ENCODE data around the gene ENG. TPM values are rescaled to one million over a fixed set of nuclear protein-coding genes. Genes with fewer than 3 reads are reported as not detected.
"Not testable (repeated sequence)": the region's sequence is repeated elsewhere in the genome, so short reads cannot be mapped to it uniquely, and the experiment has no call there.

Gene ENG
- total RNA-seq, 1 experiment from 2014 or later: 0.76 TPM

- ATAC-seq: no peak
- Histone ChIP-seq H3K4me2 (ENCODE audit: low read length) (no peak overlapping the region), H3K36me3 (ENCODE audit: control insufficient read depth in 1 of 2, insufficient read depth in 2 of 2, low read length in 2 of 2) (no peaks in the 10 kb centered on the region), H3K9me3 (ENCODE audit: control insufficient read depth in 1 of 2, insufficient read depth in 1 of 2, low read depth in 1 of 2, low read length in 2 of 2) (no peaks in the 10 kb centered on the region), H3K27ac (ENCODE audit: low read depth, low read length) (no peak overlapping the region), H3K27me3 (ENCODE audit: insufficient read depth, low read length) (no peaks in the 10 kb centered on the region), H3K9ac (ENCODE audit: low read length) (no peak overlapping the region), H2AFZ (ENCODE audit: low read depth, low read length, poor library complexity, severe bottlenecking) (no peak overlapping the region), H4K20me1 (ENCODE audit: insufficient read depth) (no peaks in the 10 kb centered on the region), H3K9me2 (ENCODE audit: insufficient read depth) (no peaks in the 10 kb centered on the region), H3K4me1 (ENCODE audit: control insufficient read depth in 1 of 2, insufficient read depth in 2 of 2, low read length in 2 of 2) (peaks cover 7 to 35% of the 10 kb centered on the region in 2 experiments; a peak in 3 of 4 replicates), H3K4me3 (replicated peaks in 1 of 2; ENCODE audit: low read depth in 1 of 2, low read length in 2 of 2) (no peak overlapping the region), H3K79me2 (ENCODE audit: insufficient read depth, low read length) (no peaks in the 10 kb centered on the region)
- ChIA-PET CTCF (no interaction called here), POLR2A (no interaction called here), RAD21 (ENCODE audit: low non-redundant PET in 1 of 2, low total read pairs in 2 of 2, uncharacterized antibody in 2 of 2, unreplicated experiment in 2 of 2) (no interaction called here)
- BruUV-seq (replicated peaks): no TSS peak
- intact Hi-C loops (cut with micrococcal nuclease): no loop called here
- TF ChIP-seq SP1 (IDR thresholded peaks at IDR 0.05; ENCODE audit: low read depth): no peak
- no peak for TF ChIP-seq YY1 (IDR thresholded peaks at IDR 0.05; ENCODE audit: extremely low read depth, insufficient replicate concordance, low read depth, low read length)
- TF ChIP-seq CEBPB (IDR thresholded peaks at IDR 0.05; ENCODE audit: low read depth): no peak
- TF ChIP-seq ZNF274 (IDR thresholded peaks at IDR 0.05; ENCODE audit: low read depth, low read length): no peak
- TF ChIP-seq CBX3 (IDR thresholded peaks at IDR 0.05; ENCODE audit: low read depth): no peak
- no peak for TF ChIP-seq EZH2 (IDR thresholded peaks at IDR 0.05)
- no peak for TF ChIP-seq EZH2phosphoT487 (IDR thresholded peaks at IDR 0.05; ENCODE audit: borderline replicate concordance)
- no peak for TF ChIP-seq POLR2A (IDR thresholded peaks at IDR 0.05; ENCODE audit: borderline replicate concordance, extremely low read depth, insufficient read depth, insufficient read length)
- TF ChIP-seq ATF3 (IDR thresholded peaks at IDR 0.05): no peak
- no peak for DNase-seq (ENCODE audit: low read depth, low spot score)
These were observed 17.1 kb upstream of the ENG start for GRCh38 chr9:127871531-127871930.

GRCh38 chr9:127870887-127871286 lies 16.4 kb upstream of the ENG start:
- RAD21 ChIA-PET (ENCODE audit: low non-redundant PET in 1 of 2, low total read pairs in 2 of 2, uncharacterized antibody in 2 of 2, unreplicated experiment in 2 of 2): no interaction called here
- H3K9me3 ChIP-seq (ENCODE audit: control insufficient read depth in 1 of 2, insufficient read depth in 1 of 2, low read depth in 1 of 2, low read length in 2 of 2): no peaks in the 10 kb centered on the region

GRCh38 chr9:127870153-127870491 lies 15.7 kb upstream of the ENG start:
- H3K27ac ChIP-seq (ENCODE audit: low read depth, low read length); H3K27me3 ChIP-seq (ENCODE audit: insufficient read depth, low read length); H3K9me3 ChIP-seq (ENCODE audit: control insufficient read depth in 1 of 2, insufficient read depth in 1 of 2, low read depth in 1 of 2, low read length in 2 of 2); H3K79me2 ChIP-seq (ENCODE audit: insufficient read depth, low read length); H3K4me3 ChIP-seq (replicated peaks in 1 of 2; ENCODE audit: low read depth in 1 of 2, low read length in 2 of 2); H2AFZ ChIP-seq (ENCODE audit: low read depth, low read length, poor library complexity, severe bottlenecking); H3K4me2 ChIP-seq (ENCODE audit: low read length); BruUV-seq (replicated peaks); DNase-seq (ENCODE audit: low read depth, low spot score); H3K9me2 ChIP-seq (ENCODE audit: insufficient read depth); ATAC-seq; H3K36me3 ChIP-seq (ENCODE audit: control insufficient read depth in 1 of 2, insufficient read depth in 2 of 2, low read length in 2 of 2); H4K20me1 ChIP-seq (ENCODE audit: insufficient read depth); H3K9ac ChIP-seq (ENCODE audit: low read length): not testable (repeated sequence)
- POLR2A ChIA-PET: interaction anchor here (0.9 to 1.2 kb wide), 3 partner anchors 51 to 149 kb away, joined by 3 to 4 read pairs (median 3); no protein-coding TSS in a partner anchor
- CTCF ChIA-PET: interaction anchor here (0.6 to 2.5 kb wide), 30 partner anchors 9 to 331 kb away, joined by 3 to 29 read pairs (median 4); partner anchors contain the start of genes CDK9, PTRH1, ST6GALNAC4 and TOR2A
- H3K4me1 ChIP-seq (ENCODE audit: control insufficient read depth in 1 of 2, insufficient read depth in 2 of 2, low read length in 2 of 2): peaks cover 7 to 21% of the 10 kb centered on the region in 2 experiments; a peak in 3 of 4 replicates
- intact Hi-C loops (cut with micrococcal nuclease): loop anchor here (1.0 kb wide), 1 partner anchor 135 kb away; the partner anchor contains the start of gene TOR2A
- RAD21 ChIA-PET (ENCODE audit: low non-redundant PET in 1 of 2, low total read pairs in 2 of 2, uncharacterized antibody in 2 of 2, unreplicated experiment in 2 of 2): interaction anchor here (0.7 to 1.3 kb wide), 9 partner anchors 15 to 366 kb away, joined by 3 to 7 read pairs (median 5); partner anchors contain the start of genes TOR2A (in 2 of the 2) and ST6GALNAC4 (in 1 of the 2)

More at GRCh38 chr9:127870887-127871286, 16.4 kb upstream of the ENG start:
- Histone ChIP-seq H3K36me3 (ENCODE audit: control insufficient read depth in 1 of 2, insufficient read depth in 2 of 2, low read length in 2 of 2) (no peaks in the 10 kb centered on the region), H3K4me2 (ENCODE audit: low read length) (no peak overlapping the region), H3K9ac (ENCODE audit: low read length) (no peak overlapping the region), H3K27ac (ENCODE audit: low read depth, low read length) (no peak overlapping the region), H3K27me3 (ENCODE audit: insufficient read depth, low read length) (no peaks in the 10 kb centered on the region), H3K4me3 (replicated peaks in 1 of 2; ENCODE audit: low read depth in 1 of 2, low read length in 2 of 2) (no peak overlapping the region), H3K4me1 (ENCODE audit: control insufficient read depth in 1 of 2, insufficient read depth in 2 of 2, low read length in 2 of 2) (peaks cover 7 to 29% of the 10 kb centered on the region in 2 experiments; a peak in 3 of 4 replicates), H4K20me1 (ENCODE audit: insufficient read depth) (no peaks in the 10 kb centered on the region), H3K9me2 (ENCODE audit: insufficient read depth) (no peaks in the 10 kb centered on the region), H3K79me2 (ENCODE audit: insufficient read depth, low read length) (no peaks in the 10 kb centered on the region), H2AFZ (ENCODE audit: low read depth, low read length, poor library complexity, severe bottlenecking) (no peak overlapping the region)
- no peak for DNase-seq (ENCODE audit: low read depth, low spot score)
- ChIA-PET POLR2A (interaction anchor here (1.1 kb wide), 1 partner anchor 150 kb away, joined by 3 read pairs; no protein-coding TSS in a partner anchor), CTCF (interaction anchor here (1.4 to 2.5 kb wide), 4 partner anchors 11 to 136 kb away, joined by 4 to 29 read pairs (median 11); partner anchors contain the start of gene TOR2A)
- BruUV-seq (replicated peaks): no TSS peak
- intact Hi-C loops (cut with micrococcal nuclease): loop anchor here (1.0 kb wide), 1 partner anchor 136 kb away; the partner anchor contains the start of gene TOR2A
- ATAC-seq: no peak
- TF ChIP-seq YY1 (IDR thresholded peaks at IDR 0.05; ENCODE audit: extremely low read depth, insufficient replicate concordance, low read depth, low read length) (no peak), POLR2AphosphoS5 (IDR thresholded peaks at IDR 0.05; ENCODE audit: low read depth, low read length) (no peak), SIN3A (IDR thresholded peaks at IDR 0.05; ENCODE audit: low read depth) (no peak), POLR2A (IDR thresholded peaks at IDR 0.05; ENCODE audit: borderline replicate concordance, extremely low read depth, insufficient read depth, insufficient read length) (no peak), EZH2 (IDR thresholded peaks at IDR 0.05) (no peak), JUND (IDR thresholded peaks at IDR 0.05) (no peak), CEBPB (IDR thresholded peaks at IDR 0.05; ENCODE audit: low read depth) (no peak), FOSL1 (IDR thresholded peaks at IDR 0.05; ENCODE audit: low read depth) (no peak)
